SHP77 treated with DMSO at 0.1 percent for 48 hours (cell line): ENCODE measurements around the gene SCN3B.
A peak's percentile ranks its signal among the peaks of the same experiment; 100 is the strongest.
"Not testable (repeated sequence)": the region's sequence is repeated elsewhere in the genome, so short reads cannot be mapped to it uniquely, and the experiment has no call there.

Source experiments
- DNase-seq: peaks from one replicate; lab custom pipeline; 2025; lab: John Stamatoyannopoulos, UW

The SCN3B gene

GRCh38 chr11:123654566-123655081, at the start of gene SCN3B:
TSS of gene SCN3B (minus strand) at chr11:123654624. CDS start at chr11:123653801, 823 bp downstream.
- DNase-seq, result peak; percentile 66

- DNase-seq, result no peak
Observed at GRCh38 chr11:123702696-123703095, 48.3 kb upstream of the SCN3B start.

- no peak for DNase-seq
Observed at GRCh38 chr11:123702139-123702538, 47.7 kb upstream of the SCN3B start.

DNA sequence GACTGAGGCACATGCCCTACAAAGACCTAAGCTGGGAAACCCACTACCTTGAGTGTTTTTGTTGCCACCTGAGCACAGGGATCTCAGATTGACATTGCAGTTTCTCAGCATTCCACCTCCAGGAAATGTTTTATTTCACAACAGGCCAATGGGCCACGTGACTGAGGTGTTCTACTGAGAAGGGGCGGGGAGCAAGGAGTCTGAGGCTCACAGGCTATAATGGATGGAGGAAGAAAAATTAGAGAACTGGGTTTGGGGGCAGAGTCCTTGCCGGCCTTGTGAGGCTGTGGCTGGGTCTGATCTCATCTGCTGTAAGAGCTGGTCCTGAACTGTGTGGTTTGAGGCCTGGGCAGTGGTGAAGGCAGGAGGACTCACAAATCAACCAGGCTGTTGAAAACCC, 46.3 kb upstream of the SCN3B start:
- DNase-seq, result no peak

DNA sequence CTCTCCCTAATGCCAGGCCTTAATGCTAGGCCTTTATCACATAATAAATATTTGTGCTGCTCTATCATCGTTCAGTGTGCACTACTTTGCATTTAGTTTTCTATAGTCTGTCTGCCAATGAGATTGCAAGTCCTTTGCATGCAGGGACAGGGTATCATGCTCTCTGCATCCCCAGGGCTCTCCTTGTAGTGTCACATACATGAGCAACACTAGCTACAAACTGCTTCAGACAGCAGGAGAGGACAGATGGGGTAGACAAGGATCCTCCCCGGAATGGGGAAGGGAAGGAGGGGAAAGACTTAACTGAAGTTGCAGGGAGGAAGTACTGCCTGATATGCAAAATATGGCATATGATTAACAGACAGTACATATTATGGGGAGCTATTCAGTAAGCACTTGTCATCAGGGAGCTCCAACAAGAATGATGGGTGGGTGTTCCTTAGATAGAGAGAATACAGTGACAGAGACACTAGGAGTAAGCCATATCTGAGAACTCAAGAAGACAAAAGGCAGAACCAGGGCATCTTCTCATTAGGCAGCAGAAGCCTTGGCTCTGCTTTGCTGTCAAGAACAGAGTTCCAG, 44.2 kb upstream of the SCN3B start:
- no peak for DNase-seq

DNA sequence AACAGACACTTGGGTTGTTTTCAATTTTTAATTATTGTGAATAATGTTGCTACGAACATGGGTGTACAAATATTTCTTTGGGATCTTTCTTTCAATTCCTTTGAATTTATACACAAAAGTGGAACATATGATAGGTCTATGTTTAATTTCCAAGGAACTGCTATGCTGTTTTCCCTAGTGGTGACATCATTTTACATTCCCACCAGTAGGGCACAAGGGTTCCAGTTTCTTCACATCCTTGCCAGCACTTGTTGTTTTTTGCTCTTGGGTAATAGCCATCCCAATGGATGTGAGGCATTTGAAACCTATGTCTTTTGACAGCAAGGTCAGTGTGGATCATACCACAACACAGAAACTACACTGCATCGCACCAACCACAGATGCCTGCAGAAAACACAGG, 41.8 kb upstream of the SCN3B start:
- no peak for DNase-seq

GRCh38 chr11:123695231-123695630, 40.8 kb upstream of the SCN3B start:
- no peak for DNase-seq

- no peak for DNase-seq
Observed at GRCh38 chr11:123694551-123694950, 40.1 kb upstream of the SCN3B start.

GRCh38 chr11:123692961-123693360, 38.5 kb upstream of the SCN3B start:
- no peak for DNase-seq

- no peak for DNase-seq
Observed at GRCh38 chr11:123690485-123690884, 36.1 kb upstream of the SCN3B start.

DNA sequence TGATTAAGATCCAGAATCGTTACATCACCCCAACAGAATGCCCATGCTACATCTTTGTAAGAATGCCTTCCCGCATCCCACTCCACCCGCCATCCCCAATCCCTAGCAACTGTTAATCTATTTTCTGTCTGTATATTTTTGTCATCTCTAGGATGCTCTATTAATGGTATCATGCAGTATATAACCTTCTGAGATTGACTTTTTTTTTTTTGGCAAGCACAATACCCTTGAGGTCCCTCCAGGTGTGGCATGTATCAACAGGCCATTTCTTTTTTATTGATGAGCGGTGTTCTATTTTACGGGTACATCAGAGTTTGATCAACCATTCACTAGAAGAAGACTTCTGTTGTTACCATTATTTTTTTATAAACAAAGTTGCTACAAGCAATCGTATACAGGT, 30.2 kb upstream of the SCN3B start:
- DNase-seq, result no peak

GRCh38 chr11:123683428-123684170, 29.2 kb upstream of the SCN3B start:
- DNase-seq, result no peak

- no peak for DNase-seq
Observed at GRCh38 chr11:123682696-123683410, 28.4 kb upstream of the SCN3B start.

DNA sequence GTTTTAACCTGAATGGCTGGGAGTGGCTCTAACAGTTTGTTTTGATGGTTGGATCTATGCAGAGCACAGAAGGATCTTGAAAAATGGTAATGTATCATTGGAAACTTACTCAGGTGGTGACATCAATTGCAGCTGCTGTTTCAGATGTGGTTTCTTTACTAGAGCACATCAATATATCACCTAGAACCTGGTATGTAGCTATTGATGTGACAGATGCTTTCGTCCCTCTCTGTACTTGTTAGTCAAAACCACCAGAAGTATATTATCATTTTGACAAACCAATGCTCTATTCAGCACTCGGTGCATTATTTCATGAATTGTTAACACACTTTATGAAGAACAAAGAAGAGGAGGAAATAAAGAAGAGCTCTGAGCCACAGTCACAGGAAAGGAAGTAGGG, 26.6 kb upstream of the SCN3B start:
- no peak for DNase-seq

- DNase-seq, result no peak
Observed at GRCh38 chr11:123678246-123678645, 23.8 kb upstream of the SCN3B start.

- no peak for DNase-seq
Observed at GRCh38 chr11:123677510-123677909, 23.1 kb upstream of the SCN3B start.

DNA sequence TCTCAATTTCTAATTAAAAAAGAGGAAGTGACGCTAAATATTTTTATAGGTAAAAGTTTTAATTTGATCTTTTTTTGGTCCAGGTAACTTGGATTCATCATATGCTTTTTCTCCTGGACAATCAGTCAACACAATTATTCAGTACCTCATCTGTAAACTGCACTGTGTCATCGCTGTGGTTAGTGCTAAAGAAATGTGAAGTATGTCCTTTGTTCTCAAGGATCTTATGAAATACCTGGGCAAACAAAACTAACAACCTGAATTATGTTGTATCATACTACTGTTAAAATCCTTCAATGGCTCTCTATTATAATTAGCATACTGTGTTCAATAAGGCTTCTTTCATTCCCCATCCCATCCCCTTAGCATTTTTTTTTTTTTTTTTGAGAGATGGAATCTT, 19.9 kb upstream of the SCN3B start:
- DNase-seq, result no peak

GRCh38 chr11:123672568-123672967, 18.1 kb upstream of the SCN3B start:
- DNase-seq, result no peak

DNA sequence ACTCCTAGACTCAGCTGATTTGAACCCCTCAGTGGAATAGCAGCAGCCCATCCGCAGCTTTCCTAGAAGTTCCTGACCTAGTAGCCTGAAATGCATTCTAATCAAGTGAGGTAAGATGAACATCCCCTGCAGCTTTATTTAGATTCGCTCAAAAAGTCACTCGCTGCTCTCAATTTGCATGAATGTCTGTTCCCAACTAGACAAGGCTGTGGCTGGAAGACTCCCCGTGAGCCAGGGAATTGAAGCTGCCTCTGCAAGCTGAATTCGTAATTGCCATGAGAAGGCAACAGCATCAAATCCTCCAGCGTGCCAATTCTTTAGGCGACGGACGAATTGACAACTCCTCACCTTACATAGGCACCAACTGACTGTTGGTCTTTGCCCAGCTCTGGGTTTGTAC, 17.1 kb upstream of the SCN3B start:
- no peak for DNase-seq

- no peak for DNase-seq
Observed at GRCh38 chr11:123670081-123670480, 15.7 kb upstream of the SCN3B start.

DNA sequence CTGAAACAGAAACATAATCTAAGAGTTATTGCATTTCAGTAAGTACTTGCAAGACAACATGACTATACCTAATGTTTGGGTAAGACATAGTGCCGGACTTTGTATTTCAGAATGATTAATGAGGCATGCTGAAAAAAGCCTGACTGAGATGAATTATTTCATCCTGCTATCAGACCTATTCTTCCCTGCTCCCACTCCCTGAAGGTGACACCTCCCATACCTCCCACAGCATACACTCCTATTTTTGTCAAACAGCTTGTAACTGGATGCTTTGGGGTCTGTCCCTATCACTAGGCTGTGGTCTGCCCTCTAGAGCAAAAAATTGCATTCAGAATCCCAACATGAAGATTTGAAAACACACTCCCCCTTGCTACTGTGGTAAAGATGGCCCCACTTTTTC, 10.9 kb upstream of the SCN3B start:
- DNase-seq, result no peak

- not testable (repeated sequence) for DNase-seq
Observed at GRCh38 chr11:123659965-123660364, 5.5 kb upstream of the SCN3B start.

GRCh38 chr11:123659311-123659710, 4.9 kb upstream of the SCN3B start:
- DNase-seq, result no peak
